GM18861 (cell line): ENCODE results near the gene MAST4.
"Not testable (repeated sequence)": the region's sequence is repeated elsewhere in the genome, so short reads cannot be mapped to it uniquely, and the experiment has no call there.

ENCODE experiments used
- ATAC-seq: cut with Tn5 transposase; IDR thresholded peaks from one replicate; pipeline ENCODE4 v1.9.1; 2021; ENCODE audit not compliant: unreplicated experiment

Gene MAST4

DNA sequence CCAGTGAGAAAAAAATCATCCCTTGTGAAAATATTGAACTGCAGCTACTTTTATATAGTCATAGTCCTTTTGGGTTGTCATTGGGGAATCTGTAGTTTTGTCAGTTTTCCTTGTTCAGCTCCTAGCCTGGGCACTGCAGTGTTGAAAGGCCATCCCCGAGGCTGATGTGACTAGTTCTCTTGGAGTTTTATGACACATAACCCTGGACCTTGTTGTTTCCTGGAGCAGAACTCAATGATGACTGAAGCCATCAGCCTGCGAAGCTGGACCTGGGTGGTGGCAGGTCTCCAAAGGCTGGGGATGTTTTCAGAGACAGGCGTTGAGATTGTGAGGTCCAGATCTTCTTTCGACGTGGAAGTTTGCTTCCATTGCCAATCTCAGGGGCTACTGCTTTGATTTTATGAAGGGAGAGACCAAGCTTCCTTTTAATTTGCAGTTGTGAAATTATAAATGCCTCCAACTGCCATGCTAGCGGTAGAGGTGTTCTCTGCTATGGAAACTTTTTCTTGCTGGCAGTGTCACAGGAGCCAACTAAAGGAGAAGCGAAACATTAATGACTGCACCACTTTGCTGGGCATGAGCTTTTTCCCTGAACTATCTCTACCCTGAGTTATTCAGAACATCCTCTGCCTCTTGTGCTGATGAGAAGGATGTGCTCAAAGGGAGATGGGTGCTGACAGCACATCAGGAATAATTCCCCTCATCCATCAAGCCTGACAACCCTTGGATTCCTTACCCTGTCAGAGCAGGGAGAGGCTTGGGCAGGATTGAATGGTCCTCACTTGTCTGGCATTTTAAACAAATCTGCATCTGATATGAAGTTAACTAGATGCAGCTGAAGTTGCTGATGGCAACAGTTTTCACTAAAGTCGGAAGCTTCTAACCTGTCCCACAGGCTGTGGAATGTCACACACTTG lies 209.6 kb downstream of the MAST4 start:
- no peak for ATAC-seq

DNA sequence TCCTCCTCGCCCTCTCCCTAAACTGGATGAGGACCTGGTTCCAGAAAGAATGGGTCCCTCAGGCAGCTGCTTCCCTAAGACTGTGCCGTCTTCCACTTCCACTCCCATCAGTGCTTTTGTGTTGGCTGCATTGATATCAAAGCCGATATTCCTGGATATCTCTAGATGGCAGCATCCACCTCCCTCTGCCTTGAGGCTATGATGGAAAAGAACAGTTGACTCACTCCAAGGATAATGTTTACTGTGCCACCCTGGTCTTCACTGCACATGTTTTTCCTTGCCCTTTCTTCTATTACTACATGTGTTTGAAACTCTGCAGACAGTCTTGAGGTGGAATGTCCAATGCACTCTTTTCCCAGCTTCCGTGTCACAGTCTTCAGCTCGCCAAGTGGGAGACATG lies 211.6 kb downstream of the MAST4 start:
- no peak for ATAC-seq

DNA sequence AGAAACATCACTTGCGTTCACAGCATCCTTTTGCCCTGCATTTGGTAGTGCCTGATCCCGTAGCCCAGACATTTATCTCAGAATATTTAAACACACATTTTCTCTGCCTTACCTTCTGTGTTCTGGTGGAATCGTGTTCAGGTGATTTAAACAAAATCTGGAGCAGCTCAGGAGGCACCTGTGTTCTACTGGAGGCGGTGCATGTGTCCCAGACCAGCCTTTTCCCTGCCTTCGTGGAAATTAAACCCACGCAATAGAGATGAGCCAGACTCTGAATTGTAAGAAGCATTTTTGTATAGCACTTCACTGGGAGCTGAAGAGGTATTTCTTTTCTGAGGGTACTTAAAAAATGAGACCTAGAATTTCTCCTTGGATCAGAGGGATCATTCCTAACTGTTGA lies 212.5 kb downstream of the MAST4 start:
- ATAC-seq, result no peak

DNA sequence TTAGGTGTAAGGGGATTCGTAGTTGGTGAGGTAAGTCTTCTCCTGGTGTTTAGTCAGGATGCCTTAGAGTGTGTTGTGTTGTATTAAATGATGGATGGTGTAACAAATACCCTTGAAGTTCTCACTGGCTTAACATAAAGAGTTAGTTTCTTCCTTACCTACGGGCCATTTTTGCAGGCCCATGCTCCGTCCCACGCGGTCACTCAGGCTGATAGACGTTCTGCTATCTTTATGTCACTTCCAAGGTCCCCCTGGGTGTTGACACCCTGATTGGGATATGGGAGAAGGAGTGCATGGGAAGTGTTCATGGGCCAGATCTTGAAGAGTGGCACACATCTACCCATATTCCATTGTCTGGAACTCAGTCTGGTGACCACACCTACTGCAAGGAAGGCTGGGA lies 214.0 kb downstream of the MAST4 start:
- ATAC-seq, result no peak

- ATAC-seq, result no peak
These were observed 214.7 kb downstream of the MAST4 start for GRCh38 chr5:66810848-66811261.

DNA sequence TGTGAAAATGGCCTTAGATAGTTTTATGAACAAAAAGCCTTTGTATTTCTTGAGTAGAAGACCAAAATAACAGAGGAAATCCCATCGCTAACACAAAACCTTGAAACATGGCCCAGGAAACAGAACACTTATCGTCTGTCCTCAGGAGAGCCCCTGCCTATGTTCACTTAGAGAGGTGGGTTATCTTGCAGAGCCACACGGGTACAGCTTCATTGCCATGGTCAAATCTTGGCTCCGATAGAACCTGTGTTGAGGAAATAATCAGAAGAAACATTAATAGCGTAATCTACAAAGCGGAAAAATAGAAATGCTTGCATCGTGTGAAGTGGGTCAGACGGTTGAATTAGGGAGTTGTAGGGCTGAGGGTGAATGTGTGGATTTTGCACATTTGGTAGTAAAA lies 216.1 kb downstream of the MAST4 start:
- ATAC-seq, result no peak

DNA sequence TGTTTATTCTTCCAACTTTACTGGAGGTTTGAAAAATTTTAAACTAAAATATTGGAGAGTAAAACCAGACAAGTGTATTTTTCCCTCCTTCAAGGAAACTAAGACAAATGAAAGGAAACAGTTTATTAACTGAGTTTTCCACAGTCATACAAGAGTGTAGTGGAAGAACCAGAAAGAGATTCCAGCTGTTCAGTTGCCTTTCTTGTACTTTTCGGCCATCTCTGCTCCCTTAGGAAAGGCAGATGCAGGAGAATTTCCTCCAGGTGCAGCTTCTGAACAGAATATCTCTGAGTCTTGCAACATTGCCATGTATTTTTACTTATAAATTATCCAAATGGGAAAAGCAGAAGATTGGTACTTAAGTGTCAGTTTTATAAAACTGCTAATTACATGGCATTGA lies 217.1 kb downstream of the MAST4 start:
- ATAC-seq, result no peak

DNA sequence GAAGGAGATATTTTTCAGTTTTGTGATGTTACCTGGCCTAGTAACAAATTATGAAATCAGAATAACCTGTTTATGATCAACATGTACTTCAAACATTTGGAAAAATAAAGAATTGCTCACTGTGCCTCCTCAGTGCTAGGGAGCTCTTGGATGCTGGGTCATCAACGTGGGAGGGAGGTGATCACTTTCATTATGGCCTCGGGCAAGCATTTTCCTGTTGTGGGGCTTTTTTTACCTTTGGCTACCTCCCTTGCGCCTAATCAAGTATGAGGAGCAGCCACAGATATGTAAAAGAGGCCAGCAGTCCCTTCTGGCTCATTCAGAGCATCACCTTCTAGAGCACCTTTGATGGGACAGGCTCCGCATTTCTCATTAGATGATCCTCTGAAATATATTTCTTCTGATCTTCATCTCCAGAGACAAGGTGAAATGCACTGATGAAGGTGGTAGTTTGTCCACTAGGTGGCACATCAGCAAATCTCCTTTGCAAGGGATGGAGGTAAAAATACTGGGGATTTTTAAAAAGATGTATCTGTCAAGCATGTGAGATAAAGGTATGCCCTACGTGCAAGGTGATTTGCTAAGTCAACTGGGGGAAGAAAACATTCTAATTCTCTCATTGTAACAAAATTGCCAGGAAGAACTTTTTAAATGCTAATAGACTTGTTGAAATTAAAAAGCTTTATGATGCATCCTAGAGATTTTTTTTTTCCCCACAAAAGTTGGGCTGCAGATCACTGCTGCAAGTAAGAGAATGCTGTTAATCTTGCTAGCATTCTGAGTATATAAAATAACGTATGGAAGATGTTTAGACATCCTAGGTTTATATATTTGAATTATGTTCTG lies 218.2 kb downstream of the MAST4 start:
- ATAC-seq, result peak; percentile 57

DNA sequence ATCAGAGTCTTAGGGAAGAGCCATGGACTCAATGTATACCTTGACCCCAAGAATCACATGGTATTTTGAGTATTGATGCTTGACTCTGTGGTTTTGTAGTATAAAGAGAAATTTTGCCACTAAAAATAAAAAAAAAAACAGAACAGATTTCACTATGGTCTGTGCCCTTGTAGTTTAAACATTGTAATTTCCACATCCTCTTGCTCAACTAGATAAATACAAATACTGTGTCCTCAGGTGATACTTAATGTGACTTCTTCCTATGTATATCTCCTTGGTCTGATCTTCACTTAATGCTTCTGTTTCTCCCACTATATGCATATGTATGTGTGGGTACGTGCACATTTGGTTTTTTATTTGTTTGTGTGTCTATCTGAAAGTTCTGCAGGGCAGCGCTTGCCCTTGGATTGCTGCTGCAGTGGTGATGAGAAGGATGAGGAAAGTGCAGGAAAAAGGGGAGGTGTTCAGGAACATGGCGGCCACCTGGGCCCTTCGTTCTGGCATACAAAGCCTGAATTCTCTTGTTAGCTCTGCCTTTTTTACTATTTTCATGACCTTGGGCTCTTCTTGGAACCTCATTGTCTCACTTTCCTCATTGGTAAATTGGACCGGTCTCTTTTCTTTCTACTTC lies 222.2 kb downstream of the MAST4 start:
- ATAC-seq, result no peak

- ATAC-seq, result no peak
These were observed 222.7 kb downstream of the MAST4 start for GRCh38 chr5:66818935-66819328.

DNA sequence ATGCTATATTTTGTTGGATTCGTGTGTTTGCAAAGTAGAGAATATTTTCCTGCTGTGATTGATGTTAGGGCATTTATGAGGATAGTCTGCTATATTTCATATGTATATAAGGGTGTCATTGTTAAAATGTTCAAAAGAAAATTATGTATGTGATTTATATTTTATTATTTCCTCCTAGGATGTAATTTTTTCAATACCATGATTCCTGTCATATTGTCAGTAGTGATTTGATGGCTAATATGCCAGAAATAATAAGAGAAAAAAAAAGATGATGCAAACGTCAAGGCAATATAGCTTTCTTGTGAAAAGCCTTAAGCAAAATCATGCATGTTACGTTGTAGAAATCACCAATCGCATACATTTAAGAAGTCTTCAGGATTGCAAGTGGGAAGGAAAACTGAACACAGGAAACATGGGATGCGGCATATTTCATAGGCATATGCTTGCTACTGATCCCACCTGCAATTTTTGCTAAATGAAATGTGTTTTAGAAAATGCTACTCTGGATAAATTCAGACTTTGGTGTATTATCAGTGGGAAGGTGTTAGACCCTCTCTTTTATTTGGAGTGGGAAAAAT lies 224.5 kb downstream of the MAST4 start:
- ATAC-seq, result no peak

GRCh38 chr5:66821688-66822429 lies 225.7 kb downstream of the MAST4 start:
- ATAC-seq, result no peak

DNA sequence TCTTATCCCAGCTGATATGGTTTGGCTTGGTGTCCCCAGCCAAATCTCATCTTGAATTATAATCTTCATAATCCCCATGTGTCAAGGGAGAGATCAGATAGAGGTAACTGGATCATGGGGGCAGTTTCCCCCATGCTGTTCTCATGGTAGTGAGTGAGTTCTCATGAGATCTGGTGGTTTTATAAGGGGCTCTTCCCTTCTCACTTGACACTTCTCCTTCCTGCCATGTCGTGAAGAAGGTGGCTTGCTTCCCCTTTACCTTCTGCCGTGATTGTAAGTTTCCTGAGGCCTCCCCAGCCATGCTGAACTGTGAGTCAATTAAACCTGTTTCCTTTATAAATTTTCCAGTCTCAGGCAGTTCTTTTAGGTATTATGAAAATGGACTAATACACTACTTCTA lies 226.7 kb downstream of the MAST4 start:
- not testable (repeated sequence) for ATAC-seq

GRCh38 chr5:66824476-66824875 lies 228.3 kb downstream of the MAST4 start:
- ATAC-seq, result no peak

- ATAC-seq, result no peak
These were observed 230.1 kb downstream of the MAST4 start for GRCh38 chr5:66826263-66826662.

- no peak for ATAC-seq
These were observed 230.5 kb downstream of the MAST4 start for GRCh38 chr5:66826696-66827095.

- ATAC-seq, result peak; percentile 8
These were observed 231.9 kb downstream of the MAST4 start for GRCh38 chr5:66828046-66828547.

DNA sequence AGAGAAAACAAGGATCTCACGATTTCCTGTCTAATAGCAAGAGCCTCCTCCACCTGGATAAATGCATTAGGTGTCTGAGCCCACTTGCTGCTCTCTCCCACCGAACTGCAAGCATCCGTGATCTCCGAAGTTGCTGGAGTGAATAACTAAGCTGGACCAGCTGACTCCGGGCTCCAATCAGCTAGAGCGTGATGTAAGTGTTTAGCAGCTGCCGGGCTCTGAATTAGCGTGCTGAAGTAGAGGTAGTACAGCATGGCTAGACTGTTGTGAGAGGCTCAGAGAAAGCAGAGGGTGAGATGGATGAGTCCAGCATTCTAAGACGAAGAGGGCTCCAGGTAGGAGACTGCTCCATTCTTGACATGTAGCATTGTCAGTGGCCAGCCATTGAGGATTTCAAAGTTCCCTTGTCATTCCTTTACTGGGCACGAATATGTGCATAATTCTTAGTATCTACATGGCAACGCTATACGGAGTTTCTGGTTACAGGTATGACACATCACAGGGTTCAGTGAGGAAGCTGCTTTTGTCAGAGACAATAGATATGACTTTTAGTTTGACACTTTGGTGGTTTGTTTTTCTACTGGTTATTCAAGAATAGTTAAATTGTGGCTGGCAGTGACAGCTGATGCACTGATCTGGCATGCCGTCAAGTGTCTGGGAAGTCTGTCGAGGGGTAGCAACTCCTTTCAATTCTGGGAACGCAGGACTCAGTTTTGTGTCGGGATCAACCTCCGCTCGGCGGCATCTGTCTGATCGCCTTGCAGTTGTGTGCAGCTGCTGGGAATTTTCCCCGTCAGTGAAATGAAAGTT lies 232.6 kb downstream of the MAST4 start:
- peak; percentile 59 for ATAC-seq

DNA sequence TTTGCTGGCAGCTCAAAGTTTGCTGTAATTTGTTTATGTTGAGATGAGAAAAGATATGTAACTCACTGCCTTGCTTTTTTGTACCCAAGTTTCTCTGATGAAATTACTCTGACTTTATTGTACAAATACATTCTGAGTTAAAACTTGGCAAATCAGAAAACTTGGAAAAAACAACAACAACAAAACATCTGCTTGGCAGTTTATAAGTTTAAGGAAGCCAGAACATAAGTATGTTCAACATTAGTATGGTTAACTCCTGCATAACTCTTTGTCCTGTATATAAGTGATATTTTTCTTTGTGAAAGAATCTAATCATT lies 233.1 kb downstream of the MAST4 start:
- no peak for ATAC-seq

DNA sequence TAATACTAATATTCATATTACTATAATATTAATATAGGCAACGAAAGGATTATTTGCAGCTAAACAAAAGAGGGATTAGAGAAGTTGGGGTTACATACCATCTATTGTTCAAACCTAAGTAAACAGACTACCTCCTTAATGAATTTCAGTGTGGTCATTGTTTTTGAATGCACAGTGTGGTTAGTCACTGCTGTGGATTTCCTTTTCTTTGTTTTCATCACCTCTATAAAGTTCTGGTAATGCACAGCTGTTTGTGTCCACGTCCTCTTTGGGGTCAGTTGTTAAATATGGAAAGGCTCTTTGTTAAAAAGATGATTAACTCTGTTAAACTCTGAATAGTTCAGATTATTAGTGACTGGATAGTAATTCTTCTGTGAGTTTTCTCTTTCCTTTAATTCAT lies 233.6 kb downstream of the MAST4 start:
- no peak for ATAC-seq
